ENCODE results near the gene RYR2. TPM values are rescaled to one million over a fixed set of nuclear protein-coding genes. Genes with fewer than 3 reads are reported as not detected.

The RYR2 gene
- total RNA-seq, 1 donor from 2014 or later = not detected

- DNase-seq (ENCODE audit: extremely low read depth, low read depth, low spot score) = no peak
Observed at GRCh38 chr1:237608433-237608832, 566.4 kb downstream of the RYR2 start.

- DNase-seq (ENCODE audit: extremely low read depth, low read depth, low spot score) = no peak
Observed at GRCh38 chr1:237610157-237610556, 568.2 kb downstream of the RYR2 start.

DNA sequence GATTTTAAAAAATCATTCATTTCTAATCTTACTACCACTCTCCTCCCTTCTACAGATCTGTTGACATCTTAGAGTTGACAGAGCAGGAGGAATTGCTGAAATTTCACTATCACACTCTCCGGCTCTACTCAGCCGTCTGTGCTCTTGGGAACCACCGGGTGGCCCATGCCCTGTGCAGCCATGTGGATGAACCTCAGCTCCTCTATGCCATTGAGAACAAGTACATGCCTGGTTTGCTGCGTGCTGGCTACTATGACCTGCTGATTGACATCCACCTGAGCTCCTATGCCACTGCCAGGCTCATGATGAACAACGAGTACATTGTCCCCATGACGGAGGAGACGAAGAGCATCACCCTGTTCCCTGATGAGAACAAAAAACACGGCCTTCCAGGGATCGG is 572.0 kb downstream of the RYR2 start:
- DNase-seq (ENCODE audit: extremely low read depth, low read depth, low spot score) = no peak

- no peak for DNase-seq (ENCODE audit: extremely low read depth, low read depth, low spot score)
Observed at GRCh38 chr1:237619553-237619952, 577.6 kb downstream of the RYR2 start.

GRCh38 chr1:237634922-237635321 is 592.9 kb downstream of the RYR2 start:
- no peak for DNase-seq (ENCODE audit: extremely low read depth, low read depth, low spot score)

- no peak for DNase-seq (ENCODE audit: extremely low read depth, low read depth, low spot score)
Observed at GRCh38 chr1:237638555-237638954, 596.6 kb downstream of the RYR2 start.

DNA sequence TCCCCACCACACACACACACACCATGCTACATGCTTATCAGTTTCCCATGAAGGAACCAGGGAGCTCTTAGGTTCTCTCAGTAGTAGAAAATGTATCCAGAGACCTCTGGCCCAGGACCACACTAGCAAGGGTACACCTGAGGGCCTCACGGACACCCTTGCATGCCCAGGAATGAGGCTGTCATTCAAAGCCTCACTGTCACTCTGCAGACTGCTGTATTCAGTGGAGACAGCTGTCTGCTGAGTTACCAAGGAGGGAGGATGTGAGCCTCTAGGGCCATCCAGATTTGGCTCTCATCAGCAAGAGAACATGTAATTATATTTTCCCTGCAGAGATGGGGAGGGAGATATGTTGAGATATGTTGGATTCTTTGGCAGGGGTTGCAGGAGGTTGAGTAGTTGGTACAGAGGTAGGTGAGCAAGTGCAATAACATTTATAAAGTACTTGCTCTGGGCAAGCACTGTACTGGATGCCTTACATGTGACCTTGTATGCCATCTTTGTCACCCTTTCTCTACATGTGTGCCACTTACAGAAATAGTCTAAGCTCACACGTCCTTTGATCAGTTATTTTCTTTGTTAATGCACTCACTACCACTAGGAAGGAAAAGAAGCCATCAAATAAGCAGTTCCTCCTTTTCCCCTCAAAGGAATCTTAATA is 598.2 kb downstream of the RYR2 start:
- no peak for DNase-seq (ENCODE audit: extremely low read depth, low read depth, low spot score)

DNA sequence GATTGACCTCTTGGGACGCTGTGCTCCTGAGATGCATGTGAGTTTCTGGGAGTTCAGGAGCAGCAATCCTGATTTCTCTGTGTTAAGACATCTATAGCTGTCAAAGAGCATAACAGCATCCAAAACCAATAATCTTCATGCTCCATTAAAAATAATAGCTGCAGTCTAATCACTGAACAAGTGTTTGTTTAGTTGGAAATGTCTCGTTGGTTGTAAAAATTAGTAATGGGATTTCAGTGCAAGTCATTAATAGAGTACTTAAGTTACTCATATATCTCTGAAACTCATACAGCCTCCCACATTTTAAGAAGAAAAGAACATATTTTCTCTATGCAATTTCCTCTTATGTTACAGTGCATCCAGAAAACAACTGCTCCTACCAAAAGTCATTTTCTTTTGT is 599.0 kb downstream of the RYR2 start:
- DNase-seq (ENCODE audit: extremely low read depth, low read depth, low spot score) = no peak

- no peak for DNase-seq (ENCODE audit: extremely low read depth, low read depth, low spot score)
Observed at GRCh38 chr1:237650809-237651208, 608.8 kb downstream of the RYR2 start.

- no peak for DNase-seq (ENCODE audit: extremely low read depth, low read depth, low spot score)
Observed at GRCh38 chr1:237655778-237656177, 613.8 kb downstream of the RYR2 start.

- DNase-seq (ENCODE audit: extremely low read depth, low read depth, low spot score) = no peak
Observed at GRCh38 chr1:237664348-237664747, 622.4 kb downstream of the RYR2 start.

DNA sequence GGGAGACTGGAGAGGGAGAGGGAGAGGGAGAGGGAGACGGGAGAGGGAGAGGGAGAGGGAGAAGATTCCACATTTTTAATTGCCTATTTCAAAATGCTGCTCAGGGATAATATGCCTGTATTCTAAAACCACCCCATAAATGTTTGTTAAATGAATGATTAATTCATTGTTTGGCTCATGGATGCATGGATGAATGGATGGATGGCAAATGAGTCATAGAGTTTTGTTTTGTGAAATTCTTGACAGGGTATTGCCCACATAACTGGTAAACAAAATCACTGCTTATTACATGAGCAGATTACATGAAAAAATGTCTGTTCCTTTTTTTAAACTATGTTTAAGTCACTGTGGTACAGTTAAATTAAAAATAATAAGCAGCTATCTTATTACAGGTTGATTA is 628.3 kb downstream of the RYR2 start:
- no peak for DNase-seq (ENCODE audit: extremely low read depth, low read depth, low spot score)

- DNase-seq (ENCODE audit: extremely low read depth, low read depth, low spot score) = no peak
Observed at GRCh38 chr1:237671262-237671661, 629.3 kb downstream of the RYR2 start.

GRCh38 chr1:237671935-237672334 is 630.0 kb downstream of the RYR2 start:
- DNase-seq (ENCODE audit: extremely low read depth, low read depth, low spot score) = no peak

DNA sequence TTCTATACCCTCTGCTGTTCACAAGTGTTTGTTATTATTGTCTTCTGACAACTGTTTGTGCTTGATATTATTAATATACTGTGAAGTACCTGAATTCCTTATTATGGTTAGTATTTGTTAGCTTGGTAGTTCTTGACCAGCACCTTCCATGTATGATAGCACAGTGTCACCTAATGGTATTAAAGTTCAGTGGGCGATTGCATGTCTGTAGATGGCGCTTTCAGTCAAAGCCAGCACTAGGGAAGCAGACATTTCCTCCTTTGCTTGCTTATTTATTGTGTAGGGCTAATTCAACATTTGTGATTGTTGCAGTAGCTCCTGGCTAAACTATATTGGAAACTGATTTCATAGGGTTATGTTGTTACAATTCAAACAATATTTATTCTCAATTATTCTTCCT is 630.8 kb downstream of the RYR2 start:
- DNase-seq (ENCODE audit: extremely low read depth, low read depth, low spot score) = no peak

GRCh38 chr1:237673631-237674030 is 631.6 kb downstream of the RYR2 start:
- no peak for DNase-seq (ENCODE audit: extremely low read depth, low read depth, low spot score)

- no peak for DNase-seq (ENCODE audit: extremely low read depth, low read depth, low spot score)
Observed at GRCh38 chr1:237677979-237678378, 636.0 kb downstream of the RYR2 start.

- DNase-seq (ENCODE audit: extremely low read depth, low read depth, low spot score) = no peak
Observed at GRCh38 chr1:237679687-237680086, 637.7 kb downstream of the RYR2 start.

DNA sequence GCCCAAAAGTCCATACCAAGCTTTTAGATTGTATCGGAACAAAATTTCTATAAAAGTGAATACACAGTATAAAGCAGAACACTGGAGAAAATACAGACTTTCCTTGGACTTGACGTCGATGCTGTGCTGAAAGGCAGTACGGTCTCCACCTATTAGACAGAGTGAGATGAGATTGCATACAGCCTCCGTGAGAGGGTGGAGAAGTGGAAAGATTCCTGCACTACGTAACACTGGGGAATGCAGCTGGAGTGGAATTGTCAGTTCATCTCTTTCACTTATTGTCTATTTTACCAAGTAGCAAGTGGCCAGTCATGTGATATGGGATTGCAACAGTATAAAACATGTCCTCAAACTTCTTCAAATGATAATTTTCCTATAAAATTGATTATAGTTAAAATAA is 639.2 kb downstream of the RYR2 start:
- DNase-seq (ENCODE audit: extremely low read depth, low read depth, low spot score) = no peak

GRCh38 chr1:237684236-237684635 is 642.3 kb downstream of the RYR2 start:
- DNase-seq (ENCODE audit: extremely low read depth, low read depth, low spot score) = no peak

DNA sequence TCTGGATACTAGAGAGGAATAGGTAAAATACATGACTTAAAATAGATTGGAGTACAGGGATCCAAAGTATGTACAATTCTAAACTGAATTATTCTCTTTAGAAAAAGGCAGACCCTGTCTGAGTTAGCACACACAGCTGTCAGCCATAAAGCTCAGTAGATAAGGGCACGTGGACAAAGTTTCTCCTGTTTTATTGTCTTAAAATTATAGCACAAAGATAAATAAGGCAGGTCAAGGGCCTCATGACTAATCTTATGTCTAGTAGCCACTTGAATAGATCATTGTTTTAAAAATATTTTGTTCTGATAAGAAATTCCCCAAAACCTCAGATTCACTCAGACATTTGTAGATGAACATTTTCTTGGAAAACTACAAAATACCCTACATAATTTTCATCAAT is 643.6 kb downstream of the RYR2 start:
- DNase-seq (ENCODE audit: extremely low read depth, low read depth, low spot score) = no peak

- no peak for DNase-seq (ENCODE audit: extremely low read depth, low read depth, low spot score)
Observed at GRCh38 chr1:237687804-237688203, 645.8 kb downstream of the RYR2 start.

DNA sequence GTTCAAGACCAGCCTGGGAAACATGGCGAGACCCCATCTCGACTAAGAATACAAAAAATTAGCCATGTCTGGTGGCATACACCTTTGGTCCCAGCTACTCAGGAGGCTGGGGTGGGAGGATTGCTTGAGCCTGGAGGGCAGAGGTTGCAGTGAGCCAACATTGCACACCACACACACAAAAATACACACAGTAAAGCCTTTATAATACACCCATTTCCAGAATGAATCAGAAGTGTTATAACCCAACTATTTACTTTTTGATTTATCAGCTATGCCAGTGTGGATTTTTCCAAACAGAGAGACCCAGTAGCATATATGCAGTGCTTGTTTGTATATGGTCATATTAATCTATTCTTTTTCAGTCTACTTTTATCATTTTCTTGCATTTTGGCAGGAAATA is 648.7 kb downstream of the RYR2 start:
- no peak for DNase-seq (ENCODE audit: extremely low read depth, low read depth, low spot score)

Data from glomerular endothelial cell (primary cell).